GM10266 (cell line): ENCODE measurements around the gene ARSA.

Experiments
- DNase-seq: peaks from one replicate; pipeline ENCODE4 v3.0.0; 2012; ENCODE audit errors: extremely low spot score
- TF ChIP-seq, protein P1 (sequence below): IDR thresholded peaks from 2 replicates; pipeline ENCODE4 v1.5.1; 2012; ENCODE audit warnings: mild to moderate bottlenecking, low read depth; ENCODE audit not compliant: control insufficient read depth, insufficient read depth; ENCODE audit errors: missing control alignments

The ARSA gene

DNA sequence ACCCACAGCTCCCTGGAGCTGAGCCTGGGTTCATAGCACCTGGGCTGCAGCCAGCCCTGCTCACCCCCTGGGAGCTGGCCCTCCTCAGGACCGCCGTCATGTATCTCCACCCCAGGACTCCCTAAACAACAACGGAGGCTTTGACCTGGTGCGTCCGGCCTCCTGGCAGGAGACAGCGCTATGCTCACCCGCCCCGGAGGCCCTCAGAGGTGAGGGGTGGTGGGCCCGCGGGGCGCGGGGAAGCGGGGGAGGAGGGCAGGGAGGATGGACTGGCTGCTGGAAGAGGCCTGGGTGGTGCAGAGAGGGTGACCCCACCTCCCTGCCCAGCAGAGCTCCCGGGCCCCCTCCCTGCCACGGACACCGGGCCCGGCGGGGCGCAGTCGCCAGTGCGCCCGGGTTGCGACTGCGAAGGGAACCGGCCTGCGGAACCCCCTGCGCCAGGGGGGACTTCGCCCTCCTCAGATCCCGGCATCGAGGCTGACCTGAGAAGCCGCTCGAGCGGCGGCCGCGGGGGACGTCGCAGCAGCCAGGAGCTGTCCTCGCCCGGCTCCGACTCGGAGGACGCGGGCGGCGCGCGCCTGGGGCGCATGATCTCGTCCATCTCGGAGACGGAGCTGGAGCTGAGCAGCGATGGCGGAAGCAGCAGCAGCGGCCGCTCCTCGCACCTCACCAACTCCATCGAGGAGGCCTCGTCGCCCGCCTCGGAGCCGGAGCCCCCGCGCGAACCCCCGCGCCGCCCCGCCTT is 24.3 kb downstream of the ARSA start:
- DNase-seq, result peak; percentile 40

DNA sequence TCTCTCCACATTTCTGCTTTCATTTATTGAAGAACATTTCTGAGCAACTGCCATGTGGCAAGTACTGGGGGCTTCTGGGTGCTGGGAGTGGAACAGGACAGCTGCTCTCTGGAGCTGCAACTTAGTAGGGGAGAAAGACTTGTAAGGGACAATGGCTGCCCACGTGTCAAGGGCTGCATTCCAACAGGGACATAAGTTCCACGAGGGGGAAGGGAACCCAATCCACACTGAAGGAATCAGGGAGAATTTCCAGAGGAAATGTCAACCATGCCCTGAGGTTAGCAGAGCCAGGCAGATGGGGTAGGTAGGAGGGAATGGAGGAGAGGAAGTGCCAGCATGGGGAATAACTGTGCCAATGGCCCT is 25.6 kb downstream of the ARSA start:
- TF ChIP-seq, protein P1, sequence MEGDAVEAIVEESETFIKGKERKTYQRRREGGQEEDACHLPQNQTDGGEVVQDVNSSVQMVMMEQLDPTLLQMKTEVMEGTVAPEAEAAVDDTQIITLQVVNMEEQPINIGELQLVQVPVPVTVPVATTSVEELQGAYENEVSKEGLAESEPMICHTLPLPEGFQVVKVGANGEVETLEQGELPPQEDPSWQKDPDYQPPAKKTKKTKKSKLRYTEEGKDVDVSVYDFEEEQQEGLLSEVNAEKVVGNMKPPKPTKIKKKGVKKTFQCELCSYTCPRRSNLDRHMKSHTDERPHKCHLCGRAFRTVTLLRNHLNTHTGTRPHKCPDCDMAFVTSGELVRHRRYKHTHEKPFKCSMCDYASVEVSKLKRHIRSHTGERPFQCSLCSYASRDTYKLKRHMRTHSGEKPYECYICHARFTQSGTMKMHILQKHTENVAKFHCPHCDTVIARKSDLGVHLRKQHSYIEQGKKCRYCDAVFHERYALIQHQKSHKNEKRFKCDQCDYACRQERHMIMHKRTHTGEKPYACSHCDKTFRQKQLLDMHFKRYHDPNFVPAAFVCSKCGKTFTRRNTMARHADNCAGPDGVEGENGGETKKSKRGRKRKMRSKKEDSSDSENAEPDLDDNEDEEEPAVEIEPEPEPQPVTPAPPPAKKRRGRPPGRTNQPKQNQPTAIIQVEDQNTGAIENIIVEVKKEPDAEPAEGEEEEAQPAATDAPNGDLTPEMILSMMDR, result no peak
- no peak for DNase-seq

More for the DNA sequence above, 24.3 kb downstream of the ARSA start:
- TF ChIP-seq, protein P1, result no peak

DNA sequence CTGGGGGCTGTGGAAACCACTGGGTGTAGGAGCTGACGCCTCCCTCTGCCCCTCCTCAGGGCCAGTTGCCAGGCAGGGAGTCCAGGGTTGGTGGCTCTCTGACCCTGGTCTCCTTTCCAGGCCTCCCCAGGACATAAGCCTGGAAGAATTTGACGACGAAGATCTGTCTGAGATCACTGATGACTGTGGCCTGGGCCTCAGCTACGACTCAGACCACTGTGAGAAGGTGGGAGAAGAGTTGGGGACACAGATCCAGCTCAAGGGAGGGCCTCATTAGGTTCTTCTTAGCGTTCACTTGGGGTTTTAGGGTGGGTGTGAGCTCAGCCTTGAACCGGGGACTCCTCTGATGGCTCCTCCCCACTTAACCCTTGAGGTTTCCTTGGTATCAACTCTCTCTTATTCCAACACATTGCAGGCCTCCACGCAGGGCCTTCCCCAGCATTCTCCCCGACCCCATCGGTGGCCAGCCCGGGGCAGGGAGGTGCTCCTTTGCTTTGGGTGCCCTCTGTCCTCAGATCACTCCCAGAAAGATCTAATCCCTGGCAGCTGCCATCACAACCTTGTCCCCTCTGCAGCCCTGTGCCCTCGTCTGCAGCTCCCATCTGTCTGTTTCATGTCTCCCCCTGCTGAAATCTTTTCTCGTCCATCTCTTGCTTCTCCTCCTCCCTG is 26.1 kb downstream of the ARSA start:
- DNase-seq, result peak; percentile 45
- TF ChIP-seq, protein P1, result no peak

DNA sequence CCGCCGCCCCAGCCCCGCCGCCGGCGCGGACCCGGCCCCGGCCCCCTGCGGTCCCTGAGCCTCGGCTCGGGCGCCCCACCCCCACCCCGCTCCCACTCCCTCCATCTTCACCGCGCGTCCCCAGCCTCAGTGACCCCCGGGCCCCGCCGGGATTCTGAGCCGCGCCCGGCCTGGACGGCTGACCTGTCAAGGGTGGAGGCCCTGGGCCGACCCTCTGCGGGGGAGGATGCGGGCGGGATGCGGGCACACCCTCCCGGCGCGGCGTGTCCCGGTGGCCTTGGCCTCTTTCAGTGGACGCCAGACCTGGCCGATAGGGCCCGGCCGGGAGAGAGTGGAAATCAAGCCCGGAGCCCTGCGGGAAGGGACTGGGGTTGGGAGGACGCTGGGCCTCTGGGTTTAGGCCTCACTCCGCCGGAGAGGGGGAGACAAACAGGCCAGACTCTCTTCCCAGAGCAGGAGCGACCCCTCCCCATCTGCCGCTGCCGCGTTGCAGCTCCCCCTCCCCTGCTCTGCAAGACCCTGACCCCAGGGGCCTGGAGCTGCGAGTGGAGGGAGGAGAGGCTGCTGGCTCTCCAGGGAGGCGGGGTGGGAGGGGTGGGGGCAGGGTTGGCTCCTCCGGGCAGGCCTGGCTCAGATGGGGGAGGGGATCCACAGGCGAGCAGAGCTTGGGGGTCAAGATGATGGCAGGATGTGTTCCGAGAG is 26.8 kb downstream of the ARSA start:
- TF ChIP-seq, protein P1, result no peak
- DNase-seq, result peak; percentile 50

DNA sequence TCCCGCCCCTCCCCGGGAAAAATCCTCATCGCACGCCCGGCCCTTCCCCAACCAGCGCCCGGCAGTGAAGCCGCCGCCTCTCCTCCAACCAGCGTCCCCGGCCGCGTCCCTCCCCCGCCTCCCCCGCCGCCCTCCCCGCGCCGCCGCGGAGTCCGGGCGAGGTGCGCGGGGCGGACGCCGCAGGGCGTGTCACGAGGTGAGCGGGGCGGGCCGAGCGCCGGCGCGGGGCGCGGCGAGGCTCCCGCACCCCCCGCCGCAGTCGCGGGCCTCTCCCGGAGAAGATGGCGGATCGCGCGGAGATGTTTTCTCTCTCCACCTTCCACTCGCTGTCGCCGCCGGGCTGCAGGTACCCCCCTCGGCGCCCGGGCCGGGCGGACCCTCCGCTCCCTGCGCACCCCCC is 27.4 kb downstream of the ARSA start, which contains the start of gene MAPK8IP2:
MAPK8IP2 (plus strand) TSS at position 256 of the 400 bp plus-strand sequence; CDS start at position 282, 26 bp downstream.
- peak; percentile 71 for DNase-seq
- TF ChIP-seq, protein P1, result no peak

DNA sequence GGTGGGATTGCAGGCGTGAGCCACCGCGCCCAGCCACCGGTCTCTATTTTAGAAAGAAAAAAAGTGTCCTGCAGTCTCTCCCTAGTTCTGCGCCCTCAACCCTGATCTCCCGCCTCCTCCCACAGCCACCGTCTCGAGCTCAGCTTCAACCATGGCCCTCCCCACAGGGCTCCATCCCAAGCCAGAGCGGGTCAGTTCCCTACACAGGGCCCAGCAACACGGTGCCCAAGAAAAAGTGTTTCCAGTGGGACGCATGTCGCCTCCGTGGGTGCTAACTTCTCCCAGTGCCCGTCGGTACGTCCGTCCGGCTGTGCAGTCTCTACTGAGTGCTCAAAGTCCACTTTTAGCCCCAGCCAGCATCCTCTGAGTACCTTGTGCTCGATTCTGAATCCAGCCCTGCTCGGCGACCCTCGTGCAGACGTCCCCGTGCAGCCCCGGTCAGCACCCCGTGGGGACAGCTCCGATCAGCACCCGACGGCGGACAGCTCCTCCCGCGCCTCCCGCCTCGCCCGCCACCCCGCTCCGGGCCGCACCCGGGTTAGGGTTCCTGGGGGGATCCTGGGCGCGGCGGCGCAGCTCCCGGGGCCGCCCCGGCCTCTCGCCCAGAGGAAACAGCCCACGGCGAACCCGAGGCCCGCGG is 28.0 kb downstream of the ARSA start:
- TF ChIP-seq, protein P1, result no peak
- peak; percentile 92 for DNase-seq

DNA sequence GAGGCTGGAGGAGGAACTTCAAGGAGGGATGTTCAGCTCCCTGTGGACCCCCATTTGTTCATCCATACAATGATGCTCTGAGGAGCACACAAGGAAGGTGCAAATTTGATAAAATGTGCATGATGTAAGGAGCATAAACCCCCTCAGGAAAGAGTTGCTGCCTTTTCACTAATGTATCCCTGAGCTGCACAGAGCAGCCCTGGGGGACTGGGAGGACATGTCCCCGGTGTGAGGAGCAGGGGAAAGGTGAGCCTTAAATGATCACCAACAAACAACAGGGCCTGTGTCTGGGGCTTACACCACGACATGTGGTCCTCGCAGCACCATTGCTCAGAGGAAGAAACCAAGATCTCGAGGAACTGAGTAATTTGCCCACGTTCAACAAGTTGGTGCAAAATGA is 30.9 kb downstream of the ARSA start:
- TF ChIP-seq, protein P1, result no peak
- DNase-seq, result no peak
